ENCODE data around the gene UBQLN4.
"Not testable (repeated sequence)": the region's sequence is repeated elsewhere in the genome, so short reads cannot be mapped to it uniquely, and the experiment has no call there.

The UBQLN4 gene

GRCh38 chr1:156073110-156073687 is 19.6 kb upstream of the UBQLN4 start:
- Mint-ChIP-seq H3K4me1 (no peaks in the 10 kb centered on the region), H3K27me3 (no peaks in the 10 kb centered on the region), H3K27ac (no peak overlapping the region), H3K4me3 (no peak overlapping the region), H3K9me3 (no peaks in the 10 kb centered on the region)
- ATAC-seq (no peak), DNase-seq (no peak)

- H3K9me3 Mint-ChIP-seq = no peaks in the 10 kb centered on the region
- DNase-seq (no peak), ATAC-seq (no peak)
- H3K27ac Mint-ChIP-seq = no peak overlapping the region
- no peaks in the 10 kb centered on the region for H3K4me1 Mint-ChIP-seq
- no peak overlapping the region for H3K4me3 Mint-ChIP-seq
- H3K27me3 Mint-ChIP-seq = no peaks in the 10 kb centered on the region
Measured at GRCh38 chr1:156072251-156072650, 18.7 kb upstream of the UBQLN4 start.

- not testable (repeated sequence) for H3K9me3 Mint-ChIP-seq, ATAC-seq
Measured at GRCh38 chr1:156071332-156071816, 17.8 kb upstream of the UBQLN4 start.

GRCh38 chr1:156070548-156070947 is 16.9 kb upstream of the UBQLN4 start:
- Mint-ChIP-seq H3K9me3 (no peaks in the 10 kb centered on the region), H3K27ac (no peak overlapping the region), H3K4me3 (no peak overlapping the region), H3K4me1 (peaks cover 6% of the 10 kb centered on the region), H3K27me3 (no peaks in the 10 kb centered on the region)
- no peak for DNase-seq
- ATAC-seq = no peak

More at GRCh38 chr1:156071332-156071816, 17.8 kb upstream of the UBQLN4 start:
- H3K27ac Mint-ChIP-seq, H3K27me3 Mint-ChIP-seq, H3K4me3 Mint-ChIP-seq, DNase-seq, H3K4me1 Mint-ChIP-seq: not testable (repeated sequence)

- no peaks in the 10 kb centered on the region for H3K27me3 Mint-ChIP-seq
- no peak overlapping the region for H3K27ac Mint-ChIP-seq
- H3K4me3 Mint-ChIP-seq = no peak overlapping the region
- H3K9me3 Mint-ChIP-seq = no peaks in the 10 kb centered on the region
- H3K4me1 Mint-ChIP-seq = peaks cover 14% of the 10 kb centered on the region
- ATAC-seq = no peak
- DNase-seq = no peak
Measured at GRCh38 chr1:156069490-156070455, 16.2 kb upstream of the UBQLN4 start.

GRCh38 chr1:156067262-156067661 is 13.7 kb upstream of the UBQLN4 start:
- Mint-ChIP-seq H3K27ac (no peak overlapping the region), H3K27me3 (no peaks in the 10 kb centered on the region), H3K4me3 (no peak overlapping the region), H3K4me1 (peaks cover 19% of the 10 kb centered on the region), H3K9me3 (no peaks in the 10 kb centered on the region)
- DNase-seq (no peak), ATAC-seq (no peak)

- Mint-ChIP-seq H3K4me3 (no peak overlapping the region), H3K27ac (no peak overlapping the region), H3K4me1 (peaks cover 19% of the 10 kb centered on the region), H3K27me3 (no peaks in the 10 kb centered on the region), H3K9me3 (no peaks in the 10 kb centered on the region)
- DNase-seq (no peak), ATAC-seq (no peak)
Measured at GRCh38 chr1:156065871-156066270, 12.3 kb upstream of the UBQLN4 start.

GRCh38 chr1:156065212-156065611 is 11.6 kb upstream of the UBQLN4 start:
- Mint-ChIP-seq H3K27ac (peak overlapping the region in 1 of 2 donors; percentile 49), H3K4me1 (peaks cover 19% of the 10 kb centered on the region), H3K4me3 (no peak overlapping the region), H3K27me3 (no peaks in the 10 kb centered on the region), H3K9me3 (no peaks in the 10 kb centered on the region)
- no peak for DNase-seq
- ATAC-seq = peak; percentile 16

- no peaks in the 10 kb centered on the region for H3K9me3 Mint-ChIP-seq
- no peak overlapping the region for H3K4me3 Mint-ChIP-seq
- peak overlapping the region in 1 of 2 donors; percentile 49 for H3K27ac Mint-ChIP-seq
- H3K27me3 Mint-ChIP-seq = no peaks in the 10 kb centered on the region
- peak; percentile 42 for ATAC-seq
- H3K4me1 Mint-ChIP-seq = peaks cover 19% of the 10 kb centered on the region
- no peak for DNase-seq
Measured at GRCh38 chr1:156064615-156065014, 11.0 kb upstream of the UBQLN4 start.

- no peaks in the 10 kb centered on the region for H3K9me3 Mint-ChIP-seq
- ATAC-seq (no peak), DNase-seq (no peak)
- H3K4me3 Mint-ChIP-seq = no peak overlapping the region
- peaks cover 19% of the 10 kb centered on the region for H3K4me1 Mint-ChIP-seq
- H3K27me3 Mint-ChIP-seq = no peaks in the 10 kb centered on the region
- H3K27ac Mint-ChIP-seq = no peak overlapping the region
Measured at GRCh38 chr1:156063997-156064285, 10.3 kb upstream of the UBQLN4 start.

GRCh38 chr1:156062189-156062588 is 8.6 kb upstream of the UBQLN4 start:
- ATAC-seq (no peak), DNase-seq (no peak)
- H3K4me1 Mint-ChIP-seq = peaks cover 19% of the 10 kb centered on the region
- no peaks in the 10 kb centered on the region for H3K9me3 Mint-ChIP-seq
- H3K4me3 Mint-ChIP-seq = no peak overlapping the region
- no peak overlapping the region for H3K27ac Mint-ChIP-seq
- H3K27me3 Mint-ChIP-seq = no peaks in the 10 kb centered on the region

GRCh38 chr1:156060937-156061636 is 7.5 kb upstream of the UBQLN4 start, which contains the start of gene RAB25:
RAB25 (plus strand) TSS chr1:156061160; CDS start chr1:156061401, 241 bp downstream.
- H3K4me3 Mint-ChIP-seq = peak within 1 kb of the TSS in 1 of 2 donors; percentile 5
- no peaks in the 10 kb centered on the region for H3K9me3 Mint-ChIP-seq
- peaks cover 20% of the 10 kb centered on the region for H3K4me1 Mint-ChIP-seq
- peak within 1 kb of the TSS; percentile 24 to 83 for H3K27ac Mint-ChIP-seq
- DNase-seq (no peak), ATAC-seq (no peak)
- H3K27me3 Mint-ChIP-seq = no peaks in the 10 kb centered on the region

GRCh38 chr1:156056326-156056849 is 2.8 kb upstream of the UBQLN4 start:
- no peak for ATAC-seq
- Mint-ChIP-seq H3K27ac (no peak overlapping the region), H3K27me3 (no peaks in the 10 kb centered on the region), H3K4me1 (peaks cover 33% of the 10 kb centered on the region), H3K9me3 (no peaks in the 10 kb centered on the region), H3K4me3 (no peak overlapping the region)
- no peak for DNase-seq

- peak overlapping the region; percentile 95 to 98 for H3K27ac Mint-ChIP-seq
- H3K9me3 Mint-ChIP-seq = no peaks in the 10 kb centered on the region
- H3K27me3 Mint-ChIP-seq = no peaks in the 10 kb centered on the region
- H3K4me3 Mint-ChIP-seq = peak overlapping the region; percentile 98 to 99
- ATAC-seq (no peak), DNase-seq (no peak)
- H3K4me1 Mint-ChIP-seq = peaks cover 38% of the 10 kb centered on the region
Measured at GRCh38 chr1:156055281-156056048, 1.9 kb upstream of the UBQLN4 start.
